PC-3 (cell line): ENCODE data around the gene ZNRF4.

Source experiments
- EZH2 ChIP-seq: fragments of 300-600 bp; sonication (generic); IDR thresholded peaks from one replicate; pipeline ENCODE4 v1.6.1; 2017; ENCODE audit warnings: antibody characterized with exemption, mild to moderate bottlenecking, low read length; ENCODE audit not compliant: unreplicated experiment
- TF ChIP-seq, protein P1 (sequence below): fragments of 300-600 bp; sonication (generic); conservative IDR thresholded peaks from 2 replicates; pipeline ENCODE4 v1.5.1; 2017; ENCODE audit warnings: antibody characterized with exemption, low read depth, mild to moderate bottlenecking, low read length

DNA sequence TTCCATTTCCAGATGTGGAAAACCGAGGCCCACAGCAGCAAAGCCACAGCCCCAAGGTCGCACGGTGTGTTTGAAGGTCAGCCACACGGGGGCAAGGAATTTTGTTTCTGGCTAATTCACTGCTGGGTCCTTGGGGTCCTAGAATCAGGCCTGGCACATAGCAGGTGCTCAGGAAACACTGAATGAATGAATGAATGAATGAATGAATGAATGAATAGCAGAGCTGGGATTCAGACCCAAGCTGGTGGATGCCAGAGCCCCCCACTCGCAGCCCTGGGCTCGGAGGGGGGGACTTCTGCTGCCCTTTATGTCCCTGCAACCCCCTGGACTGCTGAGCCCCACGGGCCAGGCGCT, 37.0 kb downstream of the ZNRF4 start:
- TF ChIP-seq, protein P1, sequence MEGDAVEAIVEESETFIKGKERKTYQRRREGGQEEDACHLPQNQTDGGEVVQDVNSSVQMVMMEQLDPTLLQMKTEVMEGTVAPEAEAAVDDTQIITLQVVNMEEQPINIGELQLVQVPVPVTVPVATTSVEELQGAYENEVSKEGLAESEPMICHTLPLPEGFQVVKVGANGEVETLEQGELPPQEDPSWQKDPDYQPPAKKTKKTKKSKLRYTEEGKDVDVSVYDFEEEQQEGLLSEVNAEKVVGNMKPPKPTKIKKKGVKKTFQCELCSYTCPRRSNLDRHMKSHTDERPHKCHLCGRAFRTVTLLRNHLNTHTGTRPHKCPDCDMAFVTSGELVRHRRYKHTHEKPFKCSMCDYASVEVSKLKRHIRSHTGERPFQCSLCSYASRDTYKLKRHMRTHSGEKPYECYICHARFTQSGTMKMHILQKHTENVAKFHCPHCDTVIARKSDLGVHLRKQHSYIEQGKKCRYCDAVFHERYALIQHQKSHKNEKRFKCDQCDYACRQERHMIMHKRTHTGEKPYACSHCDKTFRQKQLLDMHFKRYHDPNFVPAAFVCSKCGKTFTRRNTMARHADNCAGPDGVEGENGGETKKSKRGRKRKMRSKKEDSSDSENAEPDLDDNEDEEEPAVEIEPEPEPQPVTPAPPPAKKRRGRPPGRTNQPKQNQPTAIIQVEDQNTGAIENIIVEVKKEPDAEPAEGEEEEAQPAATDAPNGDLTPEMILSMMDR, result no peak
- TF ChIP-seq EZH2, result no peak
